Putamen (tissue), 1 donor: ENCODE data around the gene OR4D10.
"Not testable (repeated sequence)": the region's sequence is repeated elsewhere in the genome, so short reads cannot be mapped to it uniquely, and the experiment has no call there.

Experiments used
- DNase-seq: peaks from one replicate; pipeline ENCODE4 v3.0.0-alpha.2; 2016; ENCODE audit warnings: low spot score

Gene OR4D10

GRCh38 chr11:59473015-59473414, at the start of gene OR4D10:
TSS of gene OR4D10 (plus strand) at chr11:59473315. CDS start at chr11:59477430, 4,115 bp downstream.
- DNase-seq, result no peak

- DNase-seq, result no peak
Observed at GRCh38 chr11:59423835-59424234, 49.3 kb upstream of the OR4D10 start.

GRCh38 chr11:59425131-59425530, 48.0 kb upstream of the OR4D10 start:
- DNase-seq, result no peak

- DNase-seq, result no peak
Observed at GRCh38 chr11:59426361-59427067, 46.6 kb upstream of the OR4D10 start, which contains the start of gene OR5A2. TSS of gene OR5A2 (minus strand) at chr11:59426413. CDS start at chr11:59422953, 3,460 bp downstream.

- no peak for DNase-seq
Observed at GRCh38 chr11:59427068-59427382, 46.1 kb upstream of the OR4D10 start.

GRCh38 chr11:59429924-59430516, 43.1 kb upstream of the OR4D10 start:
- no peak for DNase-seq

- DNase-seq, result no peak
Observed at GRCh38 chr11:59436169-59436568, 36.9 kb upstream of the OR4D10 start, which contains the start of gene OR5A1. TSS of gene OR5A1 (plus strand) at chr11:59436469. CDS start at chr11:59443169, 6,700 bp downstream.

GRCh38 chr11:59437770-59438169, 35.3 kb upstream of the OR4D10 start:
- DNase-seq, result no peak

- not testable (repeated sequence) for DNase-seq
Observed at GRCh38 chr11:59445624-59446023, 27.5 kb upstream of the OR4D10 start.

GRCh38 chr11:59448484-59448883, 24.6 kb upstream of the OR4D10 start:
- DNase-seq, result no peak

- DNase-seq, result no peak
Observed at GRCh38 chr11:59456661-59457060, 16.5 kb upstream of the OR4D10 start, which contains the start of gene OR4D6. TSS of gene OR4D6 (plus strand) at chr11:59456961. CDS start at chr11:59456961, 0 bp downstream.

- no peak for DNase-seq
Observed at GRCh38 chr11:59459916-59460315, 13.2 kb upstream of the OR4D10 start.

GRCh38 chr11:59463190-59463641, 9.9 kb upstream of the OR4D10 start:
- DNase-seq, result no peak

- no peak for DNase-seq
Observed at GRCh38 chr11:59475176-59475575, 2.1 kb downstream of the OR4D10 start.

- DNase-seq, result no peak
Observed at GRCh38 chr11:59479906-59480305, 6.8 kb downstream of the OR4D10 start.

- DNase-seq, result no peak
Observed at GRCh38 chr11:59480359-59480758, 7.2 kb downstream of the OR4D10 start.

GRCh38 chr11:59501931-59502330, 28.8 kb downstream of the OR4D10 start:
- DNase-seq, result no peak

GRCh38 chr11:59503276-59503675, 30.2 kb downstream of the OR4D10 start, which contains the start of gene OR4D11:
TSS of gene OR4D11 (plus strand) at chr11:59503576. CDS start at chr11:59503576, 0 bp downstream.
- no peak for DNase-seq

GRCh38 chr11:59510941-59511589, 38.0 kb downstream of the OR4D10 start, which contains the start of gene OR4D9:
TSS of gene OR4D9 (plus strand) at chr11:59511539. CDS start at chr11:59514913, 3,374 bp downstream.
- DNase-seq, result no peak

- no peak for DNase-seq
Observed at GRCh38 chr11:59511675-59512074, 38.6 kb downstream of the OR4D10 start.

GRCh38 chr11:59520139-59520538, 47.0 kb downstream of the OR4D10 start:
- not testable (repeated sequence) for DNase-seq

- DNase-seq, result no peak
Observed at GRCh38 chr11:59520741-59521140, 47.6 kb downstream of the OR4D10 start.

GRCh38 chr11:59523541-59523940, 50.4 kb downstream of the OR4D10 start:
- DNase-seq, result no peak
